IMR-90 (cell line): Measurements from ENCODE around the gene PRKCA. TPM values are rescaled to one million over a fixed set of nuclear protein-coding genes. Genes with fewer than 3 reads are reported as not detected.
"Not testable (repeated sequence)": the region's sequence is repeated elsewhere in the genome, so short reads cannot be mapped to it uniquely, and the experiment has no call there.

Experiments
- ATAC-seq: fragments of 200-7000 bp; cut with Tn5 transposase; 2 replicates; pipeline ENCODE4 v1.9.1; 2020; ENCODE audit warnings: low read depth, mild to moderate bottlenecking, moderate library complexity
- BruUV-seq: library from RNA; stranded (reverse); fragments of 400-500 nt; replicated peaks from 2 replicates; lab custom pipeline; 2021; lab: Mats Ljungman, UMichigan
- CTCF ChIA-PET: fragments of 300-600 bp; formaldehyde crosslinking; extraction: SDS; loops from one replicate; lab custom pipeline; 2021; ENCODE audit warnings: antibody characterized with exemption; lab: Yijun Ruan, JAX
- POLR2A ChIA-PET: fragments of 300-600 bp; sonication (Branson Sonifier 250); formaldehyde crosslinking; loops from one replicate; lab custom pipeline; 2022; ENCODE audit warnings: antibody characterized with exemption; ENCODE audit not compliant: unreplicated experiment; lab: Charles Lee
- DNase-seq: peaks from one replicate; pipeline ENCODE4 v3.0.0; 2013
- H2AFZ ChIP-seq: replicated peaks from 2 replicates; pipeline ENCODE3; 2013; ENCODE audit warnings: low read length, mild to moderate bottlenecking; ENCODE audit not compliant: poor library complexity
- H2AK5ac ChIP-seq: 2 replicates; pipeline ENCODE4 v1.6.1; 2013; ENCODE audit warnings: low read depth, low read length, inconsistent platforms
- H2AK9ac ChIP-seq: replicated peaks from 2 replicates; pipeline ENCODE3; 2013; ENCODE audit warnings: mild to moderate bottlenecking, low read depth, low read length, moderate library complexity; ENCODE audit not compliant: poor library complexity
- H2BK120ac ChIP-seq: 2 replicates; pipeline ENCODE4 v1.6.1; 2013; ENCODE audit warnings: low read depth, low read length, inconsistent platforms
- H2BK15ac ChIP-seq: 3 replicates; pipeline ENCODE4 v1.6.1; 2013; ENCODE audit warnings: low read depth, low read length, inconsistent platforms
- H2BK20ac ChIP-seq: 2 replicates; pipeline ENCODE4 v1.6.1; 2013; ENCODE audit warnings: low read depth, mild to moderate bottlenecking, inconsistent platforms, low read length, moderate library complexity
- H2BK5ac ChIP-seq: 2 replicates; pipeline ENCODE4 v1.6.1; 2013; ENCODE audit warnings: mild to moderate bottlenecking, low read depth, low read length, inconsistent platforms; ENCODE audit not compliant: poor library complexity, severe bottlenecking
- H3K14ac ChIP-seq: replicated peaks from 2 replicates; pipeline ENCODE4 v1.6.1; 2013; ENCODE audit warnings: low read depth, low read length, inconsistent platforms
- H3K18ac ChIP-seq: 2 replicates; pipeline ENCODE4 v1.6.1; 2013; ENCODE audit warnings: low read depth, low read length, control low read depth
- H3K23ac ChIP-seq: 2 replicates; pipeline ENCODE4 v1.6.1; 2013; ENCODE audit warnings: low read depth, low read length, inconsistent platforms
- H3K27ac ChIP-seq: 2 replicates; pipeline ENCODE4 v1.5.1; 2013; ENCODE audit warnings: mild to moderate bottlenecking, control low read depth, low read length; ENCODE audit not compliant: insufficient read depth
- H3K27me3 ChIP-seq: 2 replicates; pipeline ENCODE4 v1.6.1; 2013; ENCODE audit warnings: low read length; ENCODE audit not compliant: control insufficient read depth, insufficient read depth
- H3K36me3 ChIP-seq: 2 replicates; pipeline ENCODE4 v1.6.1; 2013; ENCODE audit warnings: low read length, mixed read lengths; ENCODE audit not compliant: control insufficient read depth, insufficient read depth
- H3K4ac ChIP-seq: 2 replicates; pipeline ENCODE4 v1.6.1; 2013; ENCODE audit warnings: low read depth, low read length, inconsistent platforms
- H3K4me1 ChIP-seq: 2 replicates; pipeline ENCODE4 v1.6.1; 2013; ENCODE audit warnings: low read length, mixed read lengths; ENCODE audit not compliant: control insufficient read depth, insufficient read depth
- H3K4me2 ChIP-seq: 2 replicates; pipeline ENCODE4 v1.6.1; 2013; ENCODE audit warnings: low read depth, mild to moderate bottlenecking, control low read depth, low read length, moderate library complexity
- H3K4me3 ChIP-seq: 2 replicates; pipeline ENCODE4 v1.5.1; 2013; ENCODE audit warnings: low read depth, mild to moderate bottlenecking, control low read depth, low read length, moderate library complexity; ENCODE audit not compliant: insufficient read depth
- H3K56ac ChIP-seq: 2 replicates; pipeline ENCODE4 v1.6.1; 2013; ENCODE audit warnings: low read length, inconsistent platforms; ENCODE audit not compliant: insufficient read depth; ENCODE audit errors: extremely low read depth
- H3K79me1 ChIP-seq, 2 experiments: 2 replicates each; pipeline ENCODE4 v1.6.1; 2013; ENCODE audit warnings: low read length in 2 of 2, inconsistent platforms in 1 of 2, low read depth in 1 of 2
- H3K9ac ChIP-seq: 2 replicates; pipeline ENCODE4 v1.6.1; 2013; ENCODE audit warnings: low read depth, low read length, control low read depth
- H3K9me1 ChIP-seq: 2 replicates; pipeline ENCODE4 v1.6.1; 2013; ENCODE audit warnings: low read length, inconsistent platforms; ENCODE audit not compliant: insufficient read depth
- H3K9me3 ChIP-seq: 2 replicates; pipeline ENCODE4 v1.6.1; 2013; ENCODE audit warnings: low read length; ENCODE audit not compliant: control insufficient read depth, insufficient read depth
- H4K20me1 ChIP-seq: 2 replicates; pipeline ENCODE4 v1.6.1; 2013; ENCODE audit warnings: low read length, inconsistent platforms; ENCODE audit not compliant: insufficient read depth
- H4K5ac ChIP-seq: 2 replicates; pipeline ENCODE4 v1.6.1; 2013; ENCODE audit warnings: mild to moderate bottlenecking, low read depth, low read length, control low read depth
- H4K8ac ChIP-seq, 2 experiments: 2 replicates each; pipeline ENCODE4 v1.6.1; 2013; ENCODE audit warnings: low read depth in 2 of 2, low read length in 2 of 2, control low read depth in 1 of 2, inconsistent platforms in 1 of 2
- H4K91ac ChIP-seq: 2 replicates; pipeline ENCODE4 v1.6.1; 2013; ENCODE audit warnings: low read depth, low read length, inconsistent platforms; ENCODE audit not compliant: insufficient read depth
- FOS ChIP-seq: fragments of 150-350 bp; IDR thresholded peaks from 2 replicates; pipeline ENCODE4 v1.6.1; 2016; ENCODE audit warnings: low read depth, low read length
- NFE2L2 ChIP-seq: fragments of 150-350 bp; IDR thresholded peaks from 2 replicates; pipeline ENCODE4 v1.6.1; 2016; ENCODE audit warnings: low read depth, mild to moderate bottlenecking, low read length
- SMC3 ChIP-seq: fragments of 150-350 bp; IDR thresholded peaks from 2 replicates; pipeline ENCODE4 v1.6.1; 2016; ENCODE audit warnings: low read depth, mild to moderate bottlenecking, antibody characterized with exemption, low read length, moderate library complexity
- whole genome bisulfite sequencing, 2 experiments: methylation state at CpG; one replicate each; pipeline versions ENCODE4 v1.1.5 to v1.1.7; 2013; ENCODE audit warnings: missing lambda C conversion rate in 2 of 2; ENCODE audit not compliant: insufficient read length in 1 of 2; ENCODE audit errors: extremely low coverage in 2 of 2; 5-methylcytosine and 5-hydroxymethylcytosine counted together
- dilution Hi-C: fragments of 300-500 bp; cut with HindIII; formaldehyde crosslinking; loops from one replicate; pipeline ENCODE4 v1.14.3; 2018; ENCODE audit warnings: low sequenced_read_pairs; ENCODE audit not compliant: unreplicated experiment
- in situ Hi-C: fragments of 300-500 bp; cut with MboI; formaldehyde crosslinking; loops from 3 replicates; pipeline ENCODE4 v1.14.3; 2019; ENCODE audit warnings: low sequenced_read_pairs, inconsistent platforms, mixed read lengths
- intact Hi-C: fragments of 100-400 bp; cut with micrococcal nuclease; formaldehyde crosslinking; loops from 2 replicates; pipeline ENCODE4 v1.10.0; 2022
- polyA plus RNA-seq, 3 experiments: library from polyadenylated mRNA; depleted of rRNA; stranded (reverse); fragments of >200 nt; gene quantifications; 2 replicates each; pipeline ENCODE4 v1.2.3, GENCODE V29; 2012; ENCODE audit warnings: low replicate concordance in 1 of 3
- total RNA-seq: library from RNA; depleted of rRNA; stranded (reverse); fragments of >200 nt; gene quantifications from 2 replicates; pipeline ENCODE4 v1.2.3, GENCODE V29; 2012
- TF ChIP-seq, protein P1 (sequence below): fragments of 150-350 bp; IDR thresholded peaks from 2 replicates; pipeline ENCODE4 v1.6.1; 2017; ENCODE audit warnings: mild to moderate bottlenecking, antibody characterized with exemption, low read length, low read depth

The PRKCA gene
- total and polyA plus RNA-seq, 2 of the 4 experiments (the other 2 are of a cell fraction) = 31.0 to 46.0 TPM

DNA sequence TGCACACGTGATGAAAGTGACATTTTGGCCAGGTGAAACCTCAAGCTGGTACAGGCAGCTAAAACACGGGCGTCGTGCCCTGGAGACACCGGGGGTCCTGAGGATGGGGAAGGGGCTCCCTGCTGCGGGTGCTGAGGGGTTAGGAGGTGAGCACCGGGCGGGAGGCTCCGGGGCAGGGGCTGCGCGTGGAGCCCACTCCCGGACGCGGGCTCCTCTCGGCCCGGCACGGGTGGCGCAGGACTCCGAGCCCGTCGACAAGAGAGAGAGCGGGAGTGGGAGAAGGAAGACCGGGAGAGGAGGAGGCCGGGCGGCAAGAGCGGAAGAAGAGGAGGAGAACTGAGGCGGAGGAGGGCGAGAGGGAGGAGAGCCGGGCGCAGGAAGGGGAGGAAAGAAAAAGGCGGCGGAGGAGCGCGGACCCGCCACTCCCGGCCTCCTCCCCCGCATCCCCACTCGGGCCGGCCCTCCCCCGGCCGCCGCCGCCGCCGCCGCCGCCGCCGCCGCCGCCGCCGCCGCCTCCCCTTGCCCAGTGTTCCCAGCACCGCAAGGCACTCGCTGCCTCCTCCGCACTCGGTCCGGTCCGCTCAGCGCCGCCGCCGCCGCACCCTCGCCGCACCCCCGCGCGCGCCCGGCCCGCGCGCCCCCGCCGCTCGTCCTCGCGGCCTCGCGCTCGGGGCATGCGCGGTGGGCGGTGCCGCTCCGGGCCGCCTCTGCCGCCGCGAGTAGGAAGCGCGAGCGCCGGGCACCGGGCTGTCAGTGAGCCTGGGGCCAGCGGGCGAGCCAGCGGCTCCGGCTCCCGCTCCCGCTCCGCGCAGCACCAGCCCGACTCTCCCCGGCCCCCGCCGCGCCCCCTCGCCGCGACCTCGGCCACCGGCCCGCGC is at the start of gene PRKCA (continued):
- TF ChIP-seq, protein P1, sequence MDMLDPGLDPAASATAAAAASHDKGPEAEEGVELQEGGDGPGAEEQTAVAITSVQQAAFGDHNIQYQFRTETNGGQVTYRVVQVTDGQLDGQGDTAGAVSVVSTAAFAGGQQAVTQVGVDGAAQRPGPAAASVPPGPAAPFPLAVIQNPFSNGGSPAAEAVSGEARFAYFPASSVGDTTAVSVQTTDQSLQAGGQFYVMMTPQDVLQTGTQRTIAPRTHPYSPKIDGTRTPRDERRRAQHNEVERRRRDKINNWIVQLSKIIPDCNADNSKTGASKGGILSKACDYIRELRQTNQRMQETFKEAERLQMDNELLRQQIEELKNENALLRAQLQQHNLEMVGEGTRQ = no peak
- TF ChIP-seq NFE2L2 = no peak
- TF ChIP-seq SMC3 = peak; percentile 5; the same call in 1 of the 2 replicates
- TF ChIP-seq FOS = no peak

DNA sequence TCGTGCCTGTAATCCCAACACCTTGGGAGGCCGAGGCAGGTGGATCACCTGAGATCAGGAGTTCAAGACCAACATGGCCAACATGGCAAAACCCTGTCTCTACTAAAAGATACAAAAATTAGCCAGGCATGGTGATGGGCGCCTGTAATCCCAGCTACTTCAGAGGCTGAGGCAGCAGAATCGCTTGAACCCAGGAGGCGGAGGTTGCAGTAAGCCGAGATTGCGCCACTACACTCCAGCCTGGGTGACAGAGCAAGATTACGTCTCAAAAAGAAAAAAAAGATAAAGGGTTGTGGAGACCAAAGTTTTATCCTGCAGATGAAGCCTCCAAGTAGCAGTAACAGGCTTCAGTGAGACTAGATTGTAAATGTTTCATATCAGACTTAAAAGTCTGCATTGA is 49.0 kb upstream of the PRKCA start:
- CTCF ChIA-PET, DNase-seq, in situ Hi-C loops, H3K9me3 ChIP-seq, H4K8ac ChIP-seq, dilution Hi-C loops, H3K79me1 ChIP-seq, H2BK15ac ChIP-seq, H3K14ac ChIP-seq, H3K4ac ChIP-seq, H2BK20ac ChIP-seq, intact Hi-C loops, H3K36me3 ChIP-seq, H2AK9ac ChIP-seq, H2AK5ac ChIP-seq, H3K4me2 ChIP-seq, H2BK120ac ChIP-seq, H3K9ac ChIP-seq, H3K56ac ChIP-seq, H2AFZ ChIP-seq, H3K9me1 ChIP-seq, ATAC-seq, H4K20me1 ChIP-seq, H3K27me3 ChIP-seq, H3K27ac ChIP-seq, H3K18ac ChIP-seq, BruUV-seq, H3K4me3 ChIP-seq, H2BK5ac ChIP-seq, H4K91ac ChIP-seq, H3K23ac ChIP-seq, H3K4me1 ChIP-seq, POLR2A ChIA-PET, H4K5ac ChIP-seq: not testable (repeated sequence)
- WGBS, 2 experiments = 87% methylated on average over 7 of the region's 8 CpGs; no CpG with 5 or more reads in 1 of the 2 experiments
